Naive thymus-derived CD4-positive, alpha-beta T cell (primary cell): ENCODE data around the gene OSBP2. TPM values are rescaled to one million over a fixed set of nuclear protein-coding genes. Genes with fewer than 3 reads are reported as not detected.
A peak's percentile ranks its signal among the peaks of the same experiment; 100 is the strongest.

Experiments
- ATAC-seq: fragments of 150-1000 bp; cut with Tn5 transposase; 2 replicates; pipeline ENCODE4 v1.10.0; 2021; ENCODE audit warnings: mild to moderate bottlenecking, moderate library complexity
- CTCF ChIA-PET: fragments of 350-600 bp; sonication (Branson Sonifier 250); formaldehyde crosslinking; loops from one replicate; lab custom pipeline; 2021; ENCODE audit warnings: antibody characterized with exemption; lab: Charles Lee
- POLR2A ChIA-PET: fragments of 350-600 bp; sonication (Branson Sonifier 250); formaldehyde crosslinking; loops from one replicate; lab custom pipeline; 2021; ENCODE audit warnings: antibody characterized with exemption, inconsistent platforms; lab: Charles Lee
- DNase-seq, 9 donors: peaks; one replicate each; pipeline versions ENCODE4 v3.0.0 to v3.0.0-alpha.2; 2020 to 2022; ENCODE audit warnings: mixed read lengths in 1 of 9
- H3K27ac ChIP-seq: one replicate; pipeline ENCODE4 v1.7.0; 2013; ENCODE audit warnings: mild to moderate bottlenecking, low read depth, low read length, moderate library complexity
- H3K27me3 ChIP-seq, 2 donors: one replicate each; pipeline ENCODE4 v1.7.0; 2013; ENCODE audit warnings: low read length in 2 of 2, mild to moderate bottlenecking in 2 of 2, moderate library complexity in 2 of 2; ENCODE audit not compliant: control insufficient read depth in 2 of 2, insufficient read depth in 2 of 2
- H3K36me3 ChIP-seq, 3 experiments: 1 replicate in 2 of 3; 2 replicates in 1 of 3; pipeline ENCODE4 v1.7.0; 2013; ENCODE audit warnings: low read length in 3 of 3, mild to moderate bottlenecking in 3 of 3, moderate library complexity in 1 of 3; ENCODE audit not compliant: insufficient read depth in 3 of 3, control insufficient read depth in 2 of 3
- H3K4me1 ChIP-seq, 2 donors: one replicate each; pipeline ENCODE4 v1.7.0; 2013; ENCODE audit warnings: low read length in 2 of 2, mild to moderate bottlenecking in 2 of 2, moderate library complexity in 1 of 2; ENCODE audit not compliant: control insufficient read depth in 2 of 2, insufficient read depth in 2 of 2
- H3K4me3 ChIP-seq: 2 replicates; pipeline ENCODE4 v1.7.0; 2013; ENCODE audit warnings: mild to moderate bottlenecking, low read length
- H3K9me3 ChIP-seq, 3 experiments: 1 replicate in 2 of 3; 2 replicates in 1 of 3; pipeline ENCODE4 v1.7.0; 2013; ENCODE audit warnings: low read length in 3 of 3; ENCODE audit not compliant: control insufficient read depth in 2 of 3
- H3K27ac Mint-ChIP-seq, 9 donors: one replicate each; pipeline ENCODE4 v1.8.0; 2020 to 2022; ENCODE audit warnings: mixed read lengths in 9 of 9, mild to moderate bottlenecking in 8 of 9, moderate library complexity in 5 of 9, inconsistent platforms in 2 of 9
- H3K27me3 Mint-ChIP-seq, 5 donors: one replicate each; pipeline ENCODE4 v1.8.0; 2021 to 2022; ENCODE audit warnings: mixed read lengths in 5 of 5, mild to moderate bottlenecking in 1 of 5
- H3K36me3 Mint-ChIP-seq, 5 donors: one replicate each; pipeline ENCODE4 v1.8.0; 2020 to 2022; ENCODE audit warnings: mixed read lengths in 5 of 5, mild to moderate bottlenecking in 3 of 5, inconsistent platforms in 1 of 5
- H3K4me1 Mint-ChIP-seq, 7 donors: one replicate each; pipeline ENCODE4 v1.8.0; 2020 to 2022; ENCODE audit warnings: mixed read lengths in 7 of 7, mild to moderate bottlenecking in 3 of 7, inconsistent platforms in 1 of 7
- H3K4me3 Mint-ChIP-seq, 10 donors: one replicate each; pipeline ENCODE4 v1.8.0; 2020 to 2022; ENCODE audit warnings: mild to moderate bottlenecking in 10 of 10, mixed read lengths in 10 of 10, moderate library complexity in 6 of 10, inconsistent platforms in 2 of 10
- H3K9me3 Mint-ChIP-seq, 11 donors: one replicate each; pipeline ENCODE4 v1.8.0; 2020 to 2022; ENCODE audit warnings: mixed read lengths in 11 of 11, mild to moderate bottlenecking in 4 of 11, inconsistent platforms in 1 of 11, moderate library complexity in 1 of 11
- intact Hi-C, 2 donors: fragments of 100-400 bp; cut with micrococcal nuclease; formaldehyde crosslinking; loops; one replicate each; pipeline ENCODE4 v1.15.1; 2023
- polyA plus RNA-seq, 2 donors: library from polyadenylated mRNA; unstranded; fragments of 300-500 nt; fragmentation: Illumina TruSeq; gene quantifications; one replicate each; pipeline ENCODE4 v1.2.3, GENCODE V29; 2021
- total RNA-seq, 6 experiments: library from RNA in 5 of 6; stranded (reverse) in 5 of 6; gene quantifications; 1 replicate in 5 of 6; 2 replicates in 1 of 6; pipeline ENCODE4 v1.2.3 and lab custom pipeline; 2021 to 2026

OSBP2 gene
- total and polyA plus RNA-seq, 7 experiments from 2014 or later = 0.37 to 2.7 (median 1.8) TPM

DNA sequence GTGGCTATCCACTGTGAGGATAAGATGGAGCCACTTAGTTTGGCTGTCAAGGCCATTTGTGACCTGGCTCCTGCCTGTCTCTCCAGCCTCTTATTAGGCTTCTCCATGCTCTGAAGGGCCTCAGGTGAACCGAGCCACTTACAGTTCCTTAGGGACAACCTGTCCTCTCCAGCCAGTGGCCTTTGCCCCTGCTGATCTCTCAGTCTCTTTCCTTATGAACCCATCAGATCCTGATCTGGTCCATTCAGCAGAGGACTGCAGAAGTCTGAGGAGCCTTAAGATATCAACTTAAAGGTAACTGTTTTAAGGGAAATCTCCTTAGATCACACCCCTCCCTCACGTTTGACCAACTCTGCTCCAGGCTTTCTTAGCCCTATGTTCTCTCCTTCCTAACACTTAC lies 29.4 kb upstream of the OSBP2 start:
- Histone ChIP-seq H3K9me3 (no peaks in the 10 kb centered on the region), H3K27ac (no peak overlapping the region), H3K36me3 (peaks cover 0 to 31% (median 0%) of the 10 kb centered on the region in 3 experiments), H3K4me1 (peaks cover 4 to 6% of the 10 kb centered on the region in 2 donors), H3K4me3 (no peak overlapping the region), H3K27me3 (no peaks in the 10 kb centered on the region)
- peaks cover 6 to 36% (median 23%) of the 10 kb centered on the region in 5 donors for H3K36me3 Mint-ChIP-seq
- ChIA-PET POLR2A (no interaction called here), CTCF (no interaction called here)
- H3K4me3 Mint-ChIP-seq = peak overlapping the region in 2 of 10 donors; percentile 24 to 93
- intact Hi-C loops = no loop called here
- H3K27me3 Mint-ChIP-seq = peaks cover 0 to 4% (median 0%) of the 10 kb centered on the region in 5 donors
- DNase-seq (no peak), ATAC-seq (no peak)
- H3K9me3 Mint-ChIP-seq = peaks cover 0 to 1% (median 0%) of the 10 kb centered on the region in 11 donors
- H3K4me1 Mint-ChIP-seq = peaks cover 17 to 32% (median 23%) of the 10 kb centered on the region in 7 donors
- H3K27ac Mint-ChIP-seq = peak overlapping the region in 3 of 9 donors; percentile 56 to 74 (median 63)

DNA sequence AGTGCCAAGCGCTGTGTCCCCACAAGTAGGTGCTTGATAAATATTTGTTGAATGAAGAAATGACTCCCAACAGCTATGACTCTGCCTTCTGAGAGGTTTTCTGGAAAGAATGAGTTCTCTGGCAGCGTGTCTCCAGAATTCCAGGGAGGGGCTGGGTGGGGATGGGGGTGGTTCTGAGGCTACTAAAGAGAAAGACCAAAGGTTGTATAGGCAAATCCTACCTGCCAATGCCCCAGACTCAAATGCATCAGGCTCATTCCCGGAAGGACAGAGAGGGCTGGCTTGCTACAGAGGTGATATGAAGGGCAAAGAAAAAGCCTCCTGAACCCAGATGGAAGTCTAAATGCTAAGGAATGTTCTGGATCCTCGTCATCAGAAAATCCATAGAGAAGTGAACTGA lies 28.9 kb upstream of the OSBP2 start:
- DNase-seq (no peak), ATAC-seq (no peak)
- Mint-ChIP-seq H3K9me3 (peaks cover 0 to 1% (median 0%) of the 10 kb centered on the region in 11 donors), H3K27me3 (peaks cover 0 to 4% (median 0%) of the 10 kb centered on the region in 5 donors), H3K27ac (peak overlapping the region in 3 of 9 donors; percentile 56 to 81 (median 63)), H3K4me3 (peak overlapping the region in 9 of 10 donors; percentile 50 to 97 (median 91)), H3K4me1 (peaks cover 17 to 30% (median 24%) of the 10 kb centered on the region in 7 donors), H3K36me3 (peaks cover 6 to 34% (median 20%) of the 10 kb centered on the region in 5 donors)
- peaks cover 4 to 6% of the 10 kb centered on the region in 2 donors for H3K4me1 ChIP-seq
- no peak overlapping the region for H3K27ac ChIP-seq
- ChIA-PET POLR2A (no interaction called here), CTCF (interaction anchor here (1.8 kb wide), 1 partner anchor 31 kb away, joined by 5 read pairs; no protein-coding TSS in a partner anchor)
- no peaks in the 10 kb centered on the region for H3K27me3 ChIP-seq
- H3K9me3 ChIP-seq = no peaks in the 10 kb centered on the region
- no peak overlapping the region for H3K4me3 ChIP-seq
- H3K36me3 ChIP-seq = peaks cover 0 to 31% (median 0%) of the 10 kb centered on the region in 3 experiments
- intact Hi-C loops = loop anchor here in 1 of 2 donors (2.0 kb wide), 1 partner anchor 73 kb away; no protein-coding TSS in a partner anchor

DNA sequence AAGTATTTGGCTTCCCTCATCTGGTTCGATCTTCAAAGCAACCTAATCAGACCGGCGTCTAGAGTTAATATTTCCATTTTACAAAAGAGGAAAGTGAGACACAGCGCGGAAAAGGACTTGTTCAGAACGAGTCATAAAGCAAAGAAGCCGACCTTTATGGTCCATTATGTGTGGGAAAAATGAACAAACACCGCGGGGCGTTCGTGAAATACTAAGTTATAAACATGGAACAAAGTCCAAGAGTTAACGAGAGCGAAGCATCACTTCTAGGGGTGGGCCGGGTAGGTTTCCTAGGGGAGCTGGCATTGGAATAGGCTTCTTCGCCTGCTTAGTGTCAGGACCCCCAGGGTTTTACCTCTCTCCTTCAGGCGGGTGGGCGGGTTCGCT lies 27.6 kb upstream of the OSBP2 start:
- H3K27ac ChIP-seq = peak overlapping the region; percentile 71
- Mint-ChIP-seq H3K4me1 (peaks cover 17 to 30% (median 24%) of the 10 kb centered on the region in 7 donors), H3K36me3 (peaks cover 6 to 28% (median 15%) of the 10 kb centered on the region in 5 donors), H3K4me3 (peak overlapping the region; percentile 90 to 98 (median 95)), H3K9me3 (peaks cover 0 to 1% (median 0%) of the 10 kb centered on the region in 11 donors), H3K27me3 (peaks cover 0 to 4% (median 0%) of the 10 kb centered on the region in 5 donors), H3K27ac (peak overlapping the region; percentile 74 to 97 (median 91))
- peaks cover 4 to 6% of the 10 kb centered on the region in 2 donors for H3K4me1 ChIP-seq
- ChIA-PET POLR2A (interaction anchor here (0.7 to 1.7 kb wide), 9 partner anchors 21 to 832 kb away, joined by 3 to 11 read pairs (median 4); partner anchors contain the start of genes OSBP2 and SLC35E4), CTCF (interaction anchor here (1.8 kb wide), 1 partner anchor 32 kb away, joined by 5 read pairs; no protein-coding TSS in a partner anchor)
- peak overlapping the region; percentile 98 for H3K4me3 ChIP-seq
- no peaks in the 10 kb centered on the region for H3K27me3 ChIP-seq
- no peak for ATAC-seq
- intact Hi-C loops = loop anchor here (1.0 to 2.0 kb wide), 10 partner anchors 18 to 829 kb away; partner anchors contain the start of genes OSBP2 (in 2 of the 2), SLC35E4 (in 2 of the 2), ASCC2 (in 1 of the 2) and RNF185 (in 1 of the 2)
- peak in 4 of 9 donors; percentile 5 to 16 (median 10) for DNase-seq
- H3K36me3 ChIP-seq = peaks cover 0 to 26% (median 0%) of the 10 kb centered on the region in 3 experiments
- H3K9me3 ChIP-seq = no peaks in the 10 kb centered on the region

DNA sequence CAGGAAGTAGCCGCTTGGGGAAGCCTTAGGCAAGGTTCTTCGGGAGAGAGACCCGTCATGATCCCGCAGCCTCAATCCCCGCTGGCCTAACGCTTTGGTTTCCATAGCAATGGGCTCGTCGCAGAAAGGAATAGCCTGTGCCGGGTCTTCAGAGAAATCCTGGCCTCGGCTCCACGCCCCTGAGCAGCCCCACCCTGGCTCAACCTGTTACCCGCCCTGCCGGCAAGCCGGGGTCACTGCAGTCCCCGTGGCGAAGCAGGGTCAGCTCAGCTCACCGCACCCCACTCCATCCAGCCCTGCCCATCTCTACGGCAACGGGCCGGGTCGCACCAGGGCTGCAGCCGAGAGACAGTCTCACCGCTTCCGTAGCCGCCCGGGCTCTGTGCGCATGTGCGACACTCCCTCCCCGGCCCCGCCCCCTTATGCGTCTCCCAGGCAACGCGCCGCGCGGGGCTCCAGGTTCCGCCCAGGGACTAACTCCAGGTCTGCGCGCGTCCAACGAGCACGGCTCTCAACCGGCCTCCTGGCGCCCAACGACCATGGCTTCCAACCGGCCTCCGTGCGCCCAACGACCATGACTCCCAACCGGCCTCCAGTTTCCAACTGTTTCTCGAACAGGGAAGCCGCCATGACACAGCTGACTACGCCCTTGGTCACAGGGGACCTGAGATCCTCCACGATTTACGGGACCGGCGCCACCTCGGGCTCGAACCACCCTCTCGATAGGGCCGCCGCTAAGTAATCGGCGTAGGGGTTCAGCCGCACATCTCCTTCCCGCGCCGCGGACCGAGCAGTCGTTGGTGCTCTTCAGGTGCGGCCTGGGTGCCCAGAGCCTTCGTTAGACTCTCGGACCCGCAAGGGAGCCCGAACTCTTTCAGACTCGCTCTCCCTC lies 26.9 kb upstream of the OSBP2 start, which contains the start of gene DUSP18:
DUSP18 (minus strand) TSS at position 382 of the 892 bp plus-strand sequence. CDS start 3,872 bp downstream, outside the sequence.
- Histone ChIP-seq H3K36me3 (peaks cover 0 to 20% (median 0%) of the 10 kb centered on the region in 3 experiments), H3K4me3 (peak within 1 kb of the TSS; percentile 98), H3K9me3 (no peaks in the 10 kb centered on the region), H3K27ac (peak within 1 kb of the TSS; percentile 71), H3K27me3 (no peaks in the 10 kb centered on the region), H3K4me1 (peaks cover 4 to 6% of the 10 kb centered on the region in 2 donors)
- intact Hi-C loops = loop anchor here (1.0 to 2.0 kb wide), 10 partner anchors 18 to 829 kb away; partner anchors contain the start of genes OSBP2 (in 2 of the 2), SLC35E4 (in 2 of the 2), ASCC2 (in 1 of the 2) and RNF185 (in 1 of the 2)
- ChIA-PET CTCF (interaction anchor here (1.6 to 1.8 kb wide), 2 partner anchors 33 kb away, joined by 5 to 6 read pairs; partner anchors contain the start of gene SLC35E4), POLR2A (interaction anchor here (0.6 to 1.7 kb wide), 9 partner anchors 22 to 1806 kb away, joined by 3 to 11 read pairs (median 4); partner anchors contain the start of genes OSBP2 and SLC35E4)
- H3K27me3 Mint-ChIP-seq = peaks cover 0 to 4% (median 0%) of the 10 kb centered on the region in 5 donors
- peaks cover 17 to 30% (median 24%) of the 10 kb centered on the region in 7 donors for H3K4me1 Mint-ChIP-seq
- peak; percentile 96 for ATAC-seq
- H3K9me3 Mint-ChIP-seq = peaks cover 0 to 1% (median 0%) of the 10 kb centered on the region in 11 donors
- peak within 1 kb of the TSS; percentile 90 to 98 (median 95) for H3K4me3 Mint-ChIP-seq
- peak within 1 kb of the TSS; percentile 74 to 97 (median 91) for H3K27ac Mint-ChIP-seq
- H3K36me3 Mint-ChIP-seq = peaks cover 4 to 22% (median 11%) of the 10 kb centered on the region in 5 donors
- DNase-seq = peak; percentile 87 to 95 (median 92)

DNA sequence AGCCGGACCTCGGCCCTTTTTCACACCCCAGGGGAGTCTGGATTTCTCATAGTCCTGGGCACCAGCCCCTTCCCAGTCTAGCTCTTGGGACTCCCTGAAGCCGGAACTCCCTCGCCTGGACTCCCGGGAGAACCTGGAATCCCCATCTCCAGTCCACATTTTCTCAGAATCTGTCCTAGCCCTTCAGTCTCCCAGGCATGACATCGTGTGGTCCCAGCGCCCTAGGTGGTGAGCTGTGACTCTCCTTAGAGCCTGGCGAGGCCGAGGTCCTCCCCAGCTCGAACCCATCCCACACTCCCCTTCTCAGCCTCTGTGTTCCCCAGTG lies 26.3 kb upstream of the OSBP2 start:
- ChIA-PET CTCF (interaction anchor here (1.6 kb wide), 1 partner anchor 33 kb away, joined by 6 read pairs; the partner anchor contains the start of gene SLC35E4), POLR2A (interaction anchor here (0.6 to 1.6 kb wide), 2 partner anchors 26 to 1806 kb away, joined by 4 to 5 read pairs; partner anchors contain the start of gene OSBP2)
- H3K4me1 Mint-ChIP-seq = peaks cover 17 to 30% (median 24%) of the 10 kb centered on the region in 7 donors
- peak overlapping the region; percentile 90 to 98 (median 95) for H3K4me3 Mint-ChIP-seq
- peaks cover 0 to 14% (median 0%) of the 10 kb centered on the region in 3 experiments for H3K36me3 ChIP-seq
- peaks cover 4 to 6% of the 10 kb centered on the region in 2 donors for H3K4me1 ChIP-seq
- peak overlapping the region; percentile 98 for H3K4me3 ChIP-seq
- H3K27ac Mint-ChIP-seq = peak overlapping the region in 6 of 9 donors; percentile 60 to 97 (median 86)
- DNase-seq = no peak
- H3K27me3 Mint-ChIP-seq = peaks cover 0 to 4% (median 0%) of the 10 kb centered on the region in 5 donors
- H3K36me3 Mint-ChIP-seq = peaks cover 0 to 16% (median 6%) of the 10 kb centered on the region in 5 donors
- ATAC-seq = no peak
- intact Hi-C loops = no loop called here
- peak overlapping the region; percentile 71 for H3K27ac ChIP-seq
- H3K27me3 ChIP-seq = no peaks in the 10 kb centered on the region
- H3K9me3 ChIP-seq = no peaks in the 10 kb centered on the region
- peaks cover 0 to 1% (median 0%) of the 10 kb centered on the region in 11 donors for H3K9me3 Mint-ChIP-seq
